Posterior vena cava (tissue), 2 donors: ENCODE results near the gene ABCB10. TPM values are rescaled to one million over a fixed set of nuclear protein-coding genes. Genes with fewer than 3 reads are reported as not detected.
"Not testable (repeated sequence)": the region's sequence is repeated elsewhere in the genome, so short reads cannot be mapped to it uniquely, and the experiment has no call there.

Experiments
- DNase-seq: peaks from one replicate; pipeline ENCODE4 v3.0.0-alpha.2; 2020; ENCODE audit warnings: low spot score
- intact Hi-C, 2 donors: fragments of 100-400 bp; cut with DNase I; formaldehyde crosslinking; loops; one replicate each; pipeline versions ENCODE4 v1.14.1 to v1.14.2; 2022 to 2023
- total RNA-seq, 2 donors: library from RNA; stranded (reverse); fragmentation: NEBNext Ultra II Directional; extraction: Animal tissue kit (Norgen Biotek cat#: 25700); gene quantifications; one replicate each; pipeline ENCODE4 v1.2.1, GENCODE V29; 2021
- donor health status: DM: yes; HTN: yes; CAD: no.
- donor health status: DM: yes; HTN: yes; CAD: no.

The ABCB10 gene
- total RNA-seq, 2 donors from 2014 or later, result 14.1 to 21.9 TPM

- intact Hi-C loops, result no loop called here
- DNase-seq, result no peak
These were observed 51.9 kb downstream of the ABCB10 start for GRCh38 chr1:229506633-229507032.

GRCh38 chr1:229495782-229496181 is 62.7 kb downstream of the ABCB10 start:
- intact Hi-C loops, result no loop called here

GRCh38 chr1:229487181-229487580 is 71.3 kb downstream of the ABCB10 start:
- intact Hi-C loops, result loop anchor here in 1 of 2 donors (5.0 to 10.0 kb wide), 2 partner anchors 695 to 822 kb away; no protein-coding TSS in a partner anchor
- no peak for DNase-seq

More at GRCh38 chr1:229495782-229496181, 62.7 kb downstream of the ABCB10 start:
- no peak for DNase-seq

- intact Hi-C loops, result loop anchor here in 1 of 2 donors (5.0 to 10.0 kb wide), 2 partner anchors 693 to 821 kb away; no protein-coding TSS in a partner anchor
- DNase-seq, result no peak
These were observed 73.2 kb downstream of the ABCB10 start for GRCh38 chr1:229485318-229485717.

GRCh38 chr1:229482511-229482910 is 76.0 kb downstream of the ABCB10 start:
- no peak for DNase-seq
- intact Hi-C loops, result loop anchor here (2.0 to 10.0 kb wide), 3 partner anchors 224 to 818 kb away; no protein-coding TSS in a partner anchor

- intact Hi-C loops, result loop anchor here in 1 of 2 donors (5.0 to 10.0 kb wide), 2 partner anchors 223 to 816 kb away; no protein-coding TSS in a partner anchor
- DNase-seq, result no peak
These were observed 78.0 kb downstream of the ABCB10 start for GRCh38 chr1:229480495-229480894.

- intact Hi-C loops, result loop anchor here in 1 of 2 donors (5.0 to 10.0 kb wide), 2 partner anchors 223 to 815 kb away; no protein-coding TSS in a partner anchor
- DNase-seq, result no peak
These were observed 78.7 kb downstream of the ABCB10 start for GRCh38 chr1:229479660-229480399.

- intact Hi-C loops, result no loop called here
These were observed 79.7 kb downstream of the ABCB10 start for GRCh38 chr1:229478852-229479251.

GRCh38 chr1:229475859-229476258 is 82.6 kb downstream of the ABCB10 start:
- intact Hi-C loops, DNase-seq: not testable (repeated sequence)

More at GRCh38 chr1:229478852-229479251, 79.7 kb downstream of the ABCB10 start:
- no peak for DNase-seq

- DNase-seq, result no peak
- intact Hi-C loops, result no loop called here
These were observed 84.0 kb downstream of the ABCB10 start for GRCh38 chr1:229474509-229474908.

- DNase-seq, result no peak
- intact Hi-C loops, result no loop called here
These were observed 87.3 kb downstream of the ABCB10 start for GRCh38 chr1:229471175-229471574.

GRCh38 chr1:229470406-229471043 is 88.0 kb downstream of the ABCB10 start:
- DNase-seq, result no peak
- intact Hi-C loops, result no loop called here

GRCh38 chr1:229466887-229467286 is 91.6 kb downstream of the ABCB10 start:
- DNase-seq, result no peak
- intact Hi-C loops, result no loop called here

Other genes starting within 250 kb of the ABCB10 start
- 1 to 10 TPM; 4.7 to 5.0 TPM for gene CCSAP, start 215.7 kb downstream of the ABCB10 start, total RNA-seq
- 1 to 10 TPM; 6.4 to 6.8 TPM for gene ACTA1, start 124.6 kb downstream of the ABCB10 start, total RNA-seq
- 10 to 100 TPM; 26.0 to 28.9 TPM for gene NUP133, start 50.4 kb downstream of the ABCB10 start, total RNA-seq
- gene TAF5L, start 67.4 kb upstream of the ABCB10 start, total RNA-seq, result 10 to 100 TPM; 25.7 to 27.0 TPM
- 1 to 10 TPM; 7.5 to 8.3 TPM for gene URB2, start 67.5 kb upstream of the ABCB10 start, total RNA-seq